ENCODE measurements around the gene TEKT3.

The TEKT3 gene

DNA sequence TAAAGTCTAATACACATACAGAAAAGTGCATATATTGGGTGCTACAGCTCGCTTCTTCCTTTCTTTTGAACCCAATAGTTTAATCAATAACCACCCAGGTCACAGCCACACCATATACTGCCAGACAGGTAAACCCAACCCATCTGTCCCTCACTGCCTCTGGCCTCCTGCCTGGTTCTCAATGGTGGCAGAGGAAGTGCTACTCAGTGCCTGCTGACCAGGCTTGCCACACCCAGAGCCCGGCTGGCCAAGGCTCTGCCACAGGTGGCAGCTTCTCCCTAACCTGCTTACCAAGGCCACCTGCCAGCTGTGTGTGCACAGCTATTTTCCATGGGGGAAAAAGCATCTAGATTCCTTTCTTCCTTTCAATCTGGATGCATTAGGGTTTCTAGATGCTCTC is 76.9 kb downstream of the TEKT3 start:
- POLR2A ChIA-PET, result no interaction called here
- TF ChIP-seq MZF1 (tag by site-specific recombination; IDR thresholded peaks at IDR 0.05; ENCODE audit: borderline replicate concordance), result no peak
- TF ChIP-seq, protein P1, sequence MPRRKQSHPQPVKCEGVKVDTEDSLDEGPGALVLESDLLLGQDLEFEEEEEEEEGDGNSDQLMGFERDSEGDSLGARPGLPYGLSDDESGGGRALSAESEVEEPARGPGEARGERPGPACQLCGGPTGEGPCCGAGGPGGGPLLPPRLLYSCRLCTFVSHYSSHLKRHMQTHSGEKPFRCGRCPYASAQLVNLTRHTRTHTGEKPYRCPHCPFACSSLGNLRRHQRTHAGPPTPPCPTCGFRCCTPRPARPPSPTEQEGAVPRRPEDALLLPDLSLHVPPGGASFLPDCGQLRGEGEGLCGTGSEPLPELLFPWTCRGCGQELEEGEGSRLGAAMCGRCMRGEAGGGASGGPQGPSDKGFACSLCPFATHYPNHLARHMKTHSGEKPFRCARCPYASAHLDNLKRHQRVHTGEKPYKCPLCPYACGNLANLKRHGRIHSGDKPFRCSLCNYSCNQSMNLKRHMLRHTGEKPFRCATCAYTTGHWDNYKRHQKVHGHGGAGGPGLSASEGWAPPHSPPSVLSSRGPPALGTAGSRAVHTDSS (tag by site-specific recombination; IDR thresholded peaks at IDR 0.05), result no peak
- TF ChIP-seq, protein P2, sequence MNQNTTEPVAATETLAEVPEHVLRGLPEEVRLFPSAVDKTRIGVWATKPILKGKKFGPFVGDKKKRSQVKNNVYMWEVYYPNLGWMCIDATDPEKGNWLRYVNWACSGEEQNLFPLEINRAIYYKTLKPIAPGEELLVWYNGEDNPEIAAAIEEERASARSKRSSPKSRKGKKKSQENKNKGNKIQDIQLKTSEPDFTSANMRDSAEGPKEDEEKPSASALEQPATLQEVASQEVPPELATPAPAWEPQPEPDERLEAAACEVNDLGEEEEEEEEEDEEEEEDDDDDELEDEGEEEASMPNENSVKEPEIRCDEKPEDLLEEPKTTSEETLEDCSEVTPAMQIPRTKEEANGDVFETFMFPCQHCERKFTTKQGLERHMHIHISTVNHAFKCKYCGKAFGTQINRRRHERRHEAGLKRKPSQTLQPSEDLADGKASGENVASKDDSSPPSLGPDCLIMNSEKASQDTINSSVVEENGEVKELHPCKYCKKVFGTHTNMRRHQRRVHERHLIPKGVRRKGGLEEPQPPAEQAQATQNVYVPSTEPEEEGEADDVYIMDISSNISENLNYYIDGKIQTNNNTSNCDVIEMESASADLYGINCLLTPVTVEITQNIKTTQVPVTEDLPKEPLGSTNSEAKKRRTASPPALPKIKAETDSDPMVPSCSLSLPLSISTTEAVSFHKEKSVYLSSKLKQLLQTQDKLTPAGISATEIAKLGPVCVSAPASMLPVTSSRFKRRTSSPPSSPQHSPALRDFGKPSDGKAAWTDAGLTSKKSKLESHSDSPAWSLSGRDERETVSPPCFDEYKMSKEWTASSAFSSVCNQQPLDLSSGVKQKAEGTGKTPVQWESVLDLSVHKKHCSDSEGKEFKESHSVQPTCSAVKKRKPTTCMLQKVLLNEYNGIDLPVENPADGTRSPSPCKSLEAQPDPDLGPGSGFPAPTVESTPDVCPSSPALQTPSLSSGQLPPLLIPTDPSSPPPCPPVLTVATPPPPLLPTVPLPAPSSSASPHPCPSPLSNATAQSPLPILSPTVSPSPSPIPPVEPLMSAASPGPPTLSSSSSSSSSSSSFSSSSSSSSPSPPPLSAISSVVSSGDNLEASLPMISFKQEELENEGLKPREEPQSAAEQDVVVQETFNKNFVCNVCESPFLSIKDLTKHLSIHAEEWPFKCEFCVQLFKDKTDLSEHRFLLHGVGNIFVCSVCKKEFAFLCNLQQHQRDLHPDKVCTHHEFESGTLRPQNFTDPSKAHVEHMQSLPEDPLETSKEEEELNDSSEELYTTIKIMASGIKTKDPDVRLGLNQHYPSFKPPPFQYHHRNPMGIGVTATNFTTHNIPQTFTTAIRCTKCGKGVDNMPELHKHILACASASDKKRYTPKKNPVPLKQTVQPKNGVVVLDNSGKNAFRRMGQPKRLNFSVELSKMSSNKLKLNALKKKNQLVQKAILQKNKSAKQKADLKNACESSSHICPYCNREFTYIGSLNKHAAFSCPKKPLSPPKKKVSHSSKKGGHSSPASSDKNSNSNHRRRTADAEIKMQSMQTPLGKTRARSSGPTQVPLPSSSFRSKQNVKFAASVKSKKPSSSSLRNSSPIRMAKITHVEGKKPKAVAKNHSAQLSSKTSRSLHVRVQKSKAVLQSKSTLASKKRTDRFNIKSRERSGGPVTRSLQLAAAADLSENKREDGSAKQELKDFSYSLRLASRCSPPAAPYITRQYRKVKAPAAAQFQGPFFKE (tag by site-specific recombination; IDR thresholded peaks at IDR 0.05; ENCODE audit: borderline replicate concordance), result no peak
- no peak for TF ChIP-seq KLF10 (tag by site-specific recombination; IDR thresholded peaks at IDR 0.05)
- TF ChIP-seq SCRT2 (tag by site-specific recombination; IDR thresholded peaks at IDR 0.05), result 0 out of 2 replicates have a peak, but pooled peaks have one; percentile 39
- no peak for TF ChIP-seq ZNF785 (tag by site-specific recombination; IDR thresholded peaks at IDR 0.05)
- H3K4me3 ChIP-seq (ENCODE audit: low read depth, low read length), result no peak overlapping the region
- CTCF ChIA-PET, result interaction anchor here (0.6 to 6.7 kb wide), 4 partner anchors 17 to 678 kb away, joined by 3 to 73 read pairs (median 6); no protein-coding TSS in a partner anchor
- H3K36me3 ChIP-seq (ENCODE audit: control insufficient read depth in 2 of 2, insufficient read depth in 1 of 2, low read length in 2 of 2), result no peaks in the 10 kb centered on the region
- no peaks in the 10 kb centered on the region for H3K9me3 ChIP-seq (ENCODE audit: control insufficient read depth, insufficient read depth, low read depth, low read length)
- H3K27ac ChIP-seq (ENCODE audit: extremely low read depth, low read depth, low read length), result no peak overlapping the region
- peaks cover 7% of the 10 kb centered on the region for H3K4me1 ChIP-seq (ENCODE audit: control insufficient read depth, insufficient read depth, low read length)

DNA sequence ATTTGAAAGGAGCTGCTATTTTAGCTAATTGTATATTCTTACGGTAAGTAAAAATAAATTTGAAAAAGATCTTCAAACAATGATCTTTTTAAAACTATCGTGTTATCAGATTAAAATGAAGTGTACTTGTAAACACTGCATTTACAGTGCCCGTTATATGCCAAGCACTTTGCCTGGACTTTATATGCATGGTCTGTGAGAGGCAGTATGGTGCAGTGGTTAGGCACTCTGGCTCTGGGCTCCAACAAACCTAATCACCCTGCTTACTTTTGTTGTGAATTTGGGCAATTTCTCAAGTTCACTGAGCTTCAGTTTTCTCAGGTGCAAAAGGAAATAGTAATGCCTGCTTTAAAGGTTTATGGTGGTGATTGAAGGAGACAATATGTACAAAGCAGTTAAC is 77.7 kb downstream of the TEKT3 start:
- CTCF ChIA-PET, result interaction anchor here (0.8 to 6.7 kb wide), 5 partner anchors 15 to 679 kb away, joined by 3 to 73 read pairs (median 3); no protein-coding TSS in a partner anchor
- POLR2A ChIA-PET, result interaction anchor here (0.9 kb wide), 1 partner anchor 240 kb away, joined by 4 read pairs; no protein-coding TSS in a partner anchor
- H3K4me3 ChIP-seq (ENCODE audit: low read depth, low read length), result no peak overlapping the region
- H3K9me3 ChIP-seq (ENCODE audit: control insufficient read depth, insufficient read depth, low read depth, low read length), result no peaks in the 10 kb centered on the region
- H3K27ac ChIP-seq (ENCODE audit: extremely low read depth, low read depth, low read length), result no peak overlapping the region
- peaks cover 0 to 5% of the 10 kb centered on the region in 2 experiments; a peak in 1 of 3 replicates for H3K36me3 ChIP-seq (ENCODE audit: control insufficient read depth in 2 of 2, insufficient read depth in 1 of 2, low read length in 2 of 2)
- peaks cover 7% of the 10 kb centered on the region for H3K4me1 ChIP-seq (ENCODE audit: control insufficient read depth, insufficient read depth, low read length)
- TF ChIP-seq ZNF664 (tag by site-specific recombination; IDR thresholded peaks at IDR 0.05) (no peak), GLIS1 (tag by site-specific recombination; IDR thresholded peaks at IDR 0.05) (no peak)
- TF ChIP-seq, protein P3, sequence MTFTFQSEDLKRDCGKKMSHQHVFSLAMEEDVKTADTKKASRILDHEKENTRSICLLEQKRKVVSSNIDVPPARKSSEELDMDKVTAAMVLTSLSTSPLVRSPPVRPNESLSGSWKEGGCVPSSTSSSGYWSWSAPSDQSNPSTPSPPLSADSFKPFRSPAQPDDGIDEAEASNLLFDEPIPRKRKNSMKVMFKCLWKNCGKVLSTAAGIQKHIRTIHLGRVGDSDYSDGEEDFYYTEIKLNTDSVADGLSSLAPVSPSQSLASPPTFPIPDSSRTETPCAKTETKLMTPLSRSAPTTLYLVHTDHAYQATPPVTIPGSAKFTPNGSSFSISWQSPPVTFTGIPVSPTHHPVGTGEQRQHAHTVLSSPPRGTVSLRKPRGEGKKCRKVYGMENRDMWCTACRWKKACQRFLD (tag by site-specific recombination; IDR thresholded peaks at IDR 0.05), result no peak

DNA sequence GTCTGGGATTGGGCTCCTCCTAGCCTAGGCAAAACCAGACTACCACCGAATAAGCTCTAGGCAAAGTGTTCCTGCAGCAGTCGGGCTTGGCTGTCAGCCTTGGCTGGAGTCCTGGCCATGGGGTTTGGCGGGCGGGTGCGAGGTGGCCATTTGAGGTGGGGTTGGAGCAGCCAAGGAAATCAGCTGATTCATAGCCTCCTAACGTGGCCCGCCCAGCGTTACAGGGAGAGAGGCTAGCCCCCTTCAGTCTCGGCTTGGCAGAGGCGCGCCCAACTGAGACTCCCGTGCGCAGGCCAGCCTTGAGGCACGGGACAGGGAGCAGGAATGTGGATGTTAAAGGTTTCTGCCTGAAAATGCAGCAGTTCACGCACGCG is 78.2 kb downstream of the TEKT3 start:
- Histone ChIP-seq H3K36me3 (ENCODE audit: control insufficient read depth in 2 of 2, insufficient read depth in 1 of 2, low read length in 2 of 2) (peaks cover 0 to 9% of the 10 kb centered on the region in 2 experiments; a peak in 1 of 3 replicates), H3K27ac (ENCODE audit: extremely low read depth, low read depth, low read length) (peak overlapping the region; percentile 42; the same call in 1 of the 2 replicates), H3K4me1 (ENCODE audit: control insufficient read depth, insufficient read depth, low read length) (peaks cover 7% of the 10 kb centered on the region), H3K4me3 (ENCODE audit: low read depth, low read length) (peak overlapping the region; percentile 37), H3K9me3 (ENCODE audit: control insufficient read depth, insufficient read depth, low read depth, low read length) (no peaks in the 10 kb centered on the region)
- CTCF ChIA-PET, result interaction anchor here (0.6 to 6.7 kb wide), 5 partner anchors 15 to 354 kb away, joined by 3 to 73 read pairs (median 4); no protein-coding TSS in a partner anchor
- POLR2A ChIA-PET, result interaction anchor here (0.9 kb wide), 1 partner anchor 240 kb away, joined by 4 read pairs; no protein-coding TSS in a partner anchor
- TF ChIP-seq ZNF174 (tag by site-specific recombination; IDR thresholded peaks at IDR 0.05) (no peak), ZNF426 (tag by site-specific recombination; IDR thresholded peaks at IDR 0.05) (no peak), TCF7L2 (IDR thresholded peaks at IDR 0.05; ENCODE audit: borderline replicate concordance, low read depth, low read length) (no peak), SP2 (tag by site-specific recombination; IDR thresholded peaks at IDR 0.05) (peak; percentile 70), ZNF214 (tag by site-specific recombination; IDR thresholded peaks at IDR 0.05; ENCODE audit: borderline replicate concordance) (no peak), ZNF501 (tag by site-specific recombination; IDR thresholded peaks at IDR 0.05) (0 out of 2 replicates have a peak, but pooled peaks have one; percentile 34), ZNF394 (tag by site-specific recombination; IDR thresholded peaks at IDR 0.05; ENCODE audit: borderline replicate concordance) (no peak), GFI1B (tag by site-specific recombination; IDR thresholded peaks at IDR 0.05) (no peak), ZBTB1 (tag by site-specific recombination; IDR thresholded peaks at IDR 0.05) (no peak), EGR2 (tag by site-specific recombination; IDR thresholded peaks at IDR 0.05; ENCODE audit: low read depth) (no peak), ZNF302 (tag by site-specific recombination; IDR thresholded peaks at IDR 0.05; ENCODE audit: low read depth) (no peak), ZNF677 (tag by site-specific recombination; IDR thresholded peaks at IDR 0.05) (no peak)
- TF ChIP-seq, protein P4, sequence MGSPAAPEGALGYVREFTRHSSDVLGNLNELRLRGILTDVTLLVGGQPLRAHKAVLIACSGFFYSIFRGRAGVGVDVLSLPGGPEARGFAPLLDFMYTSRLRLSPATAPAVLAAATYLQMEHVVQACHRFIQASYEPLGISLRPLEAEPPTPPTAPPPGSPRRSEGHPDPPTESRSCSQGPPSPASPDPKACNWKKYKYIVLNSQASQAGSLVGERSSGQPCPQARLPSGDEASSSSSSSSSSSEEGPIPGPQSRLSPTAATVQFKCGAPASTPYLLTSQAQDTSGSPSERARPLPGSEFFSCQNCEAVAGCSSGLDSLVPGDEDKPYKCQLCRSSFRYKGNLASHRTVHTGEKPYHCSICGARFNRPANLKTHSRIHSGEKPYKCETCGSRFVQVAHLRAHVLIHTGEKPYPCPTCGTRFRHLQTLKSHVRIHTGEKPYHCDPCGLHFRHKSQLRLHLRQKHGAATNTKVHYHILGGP (tag by site-specific recombination; IDR thresholded peaks at IDR 0.05), result no peak
